Liver (tissue), 9 donors: ENCODE results near the gene LGALS14. TPM values are rescaled to one million over a fixed set of nuclear protein-coding genes. Genes with fewer than 3 reads are reported as not detected.

Source experiments
- DNase-seq: peaks from one replicate; pipeline ENCODE4 v3.0.0-alpha.2; 2017; ENCODE audit warnings: low spot score
- H3K27ac ChIP-seq, 2 donors: one replicate each; pipeline ENCODE4 v1.7.0; 2013; ENCODE audit warnings: inconsistent platforms in 2 of 2, low read length in 2 of 2, control low read depth in 1 of 2, low read depth in 1 of 2, mild to moderate bottlenecking in 1 of 2
- H3K27me3 ChIP-seq, 4 donors: one replicate each; pipeline versions ENCODE4 v1.6.1 to v1.7.0; 2013; ENCODE audit warnings: low read length in 3 of 4, inconsistent platforms in 1 of 4, mild to moderate bottlenecking in 1 of 4, moderate library complexity in 1 of 4; ENCODE audit not compliant: control insufficient read depth in 4 of 4, insufficient read depth in 4 of 4
- H3K36me3 ChIP-seq, 4 donors: one replicate each; pipeline versions ENCODE4 v1.6.1 to v1.7.0; 2013; ENCODE audit warnings: low read length in 3 of 4, mild to moderate bottlenecking in 3 of 4, low read depth in 1 of 4, moderate library complexity in 1 of 4; ENCODE audit not compliant: control insufficient read depth in 4 of 4, insufficient read depth in 3 of 4
- H3K4me1 ChIP-seq, 4 donors: one replicate each; pipeline versions ENCODE4 v1.6.1 to v1.7.0; 2013; ENCODE audit warnings: low read length in 3 of 4, mild to moderate bottlenecking in 3 of 4, moderate library complexity in 1 of 4; ENCODE audit not compliant: control insufficient read depth in 4 of 4, insufficient read depth in 4 of 4
- H3K4me3 ChIP-seq, 3 donors: one replicate each; pipeline versions ENCODE4 v1.6.1 to v1.7.0; 2013; ENCODE audit warnings: low read length in 3 of 3, control low read depth in 1 of 3, low read depth in 1 of 3, mild to moderate bottlenecking in 1 of 3
- H3K9ac ChIP-seq, 2 donors: one replicate each; pipeline ENCODE4 v1.7.0; 2013; ENCODE audit warnings: low read length in 2 of 2, mild to moderate bottlenecking in 2 of 2, moderate library complexity in 2 of 2, control low read depth in 1 of 2, low read depth in 1 of 2
- H3K9me3 ChIP-seq, 4 donors: one replicate each; pipeline versions ENCODE4 v1.6.1 to v1.7.0; 2013; ENCODE audit warnings: low read length in 3 of 4; ENCODE audit not compliant: control insufficient read depth in 4 of 4
- ATF3 ChIP-seq: IDR thresholded peaks from 2 replicates; pipeline ENCODE4 v1.6.1; 2016; ENCODE audit warnings: antibody characterized with exemption
- CTCF ChIP-seq: fragments of 150-350 bp; IDR thresholded peaks from 2 replicates; pipeline ENCODE4 v1.5.1; 2017; ENCODE audit warnings: improper control_type of control experiment, low read depth, low read length; ENCODE audit not compliant: missing input control
- EGR1 ChIP-seq, 2 donors: IDR thresholded peaks; 2 replicates each; pipeline ENCODE4 v1.6.1; 2016 to 2018; ENCODE audit warnings: antibody characterized with exemption in 2 of 2, low read depth in 2 of 2
- FOXA1 ChIP-seq: IDR thresholded peaks from 2 replicates; pipeline ENCODE4 v1.6.1; 2016; ENCODE audit warnings: antibody characterized with exemption
- FOXA2 ChIP-seq: IDR thresholded peaks from 2 replicates; pipeline ENCODE4 v1.6.1; 2016; ENCODE audit warnings: antibody characterized with exemption
- GABPA ChIP-seq, 2 donors: IDR thresholded peaks in 1 of 2; conservative IDR thresholded peaks in 1 of 2; 2 replicates each; pipeline ENCODE4 v1.6.1; 2016; ENCODE audit warnings: antibody characterized with exemption in 2 of 2, mild to moderate bottlenecking in 1 of 2, moderate library complexity in 1 of 2
- HNF4A ChIP-seq, 2 donors: conservative IDR thresholded peaks; 2 replicates each; pipeline ENCODE4 v1.6.1; 2016; ENCODE audit warnings: antibody characterized with exemption in 2 of 2, mild to moderate bottlenecking in 2 of 2
- HNF4G ChIP-seq: IDR thresholded peaks from 2 replicates; pipeline ENCODE4 v1.6.1; 2016; ENCODE audit warnings: antibody characterized with exemption
- JUND ChIP-seq, 2 donors: IDR thresholded peaks; 2 replicates each; pipeline ENCODE4 v1.6.1; 2016; ENCODE audit warnings: antibody characterized with exemption in 2 of 2
- MAX ChIP-seq: IDR thresholded peaks from 2 replicates; pipeline ENCODE4 v1.6.1; 2016; ENCODE audit warnings: antibody characterized with exemption
- NR2F2 ChIP-seq: IDR thresholded peaks from 2 replicates; pipeline ENCODE4 v1.6.1; 2016; ENCODE audit warnings: antibody characterized with exemption
- RAD21 ChIP-seq, 2 donors: IDR thresholded peaks; 2 replicates each; pipeline ENCODE4 v1.6.1; 2016; ENCODE audit warnings: antibody characterized with exemption in 2 of 2, mild to moderate bottlenecking in 2 of 2
- REST ChIP-seq: IDR thresholded peaks from 2 replicates; pipeline ENCODE4 v1.6.1; 2016; ENCODE audit warnings: antibody characterized with exemption, mild to moderate bottlenecking
- RXRA ChIP-seq, 2 donors: IDR thresholded peaks; 2 replicates each; pipeline ENCODE4 v1.6.1; 2017 to 2018; ENCODE audit warnings: antibody characterized with exemption in 2 of 2, mild to moderate bottlenecking in 1 of 2
- SP1 ChIP-seq: IDR thresholded peaks from 2 replicates; pipeline ENCODE4 v1.6.1; 2018; ENCODE audit warnings: antibody characterized with exemption, mild to moderate bottlenecking
- TAF1 ChIP-seq: conservative IDR thresholded peaks from 2 replicates; pipeline ENCODE4 v1.6.1; 2016; ENCODE audit warnings: antibody characterized with exemption, mild to moderate bottlenecking
- YY1 ChIP-seq: IDR thresholded peaks from 2 replicates; pipeline ENCODE4 v1.6.1; 2016; ENCODE audit warnings: antibody characterized with exemption, mild to moderate bottlenecking
- ZBTB33 ChIP-seq: IDR thresholded peaks from 2 replicates; pipeline ENCODE4 v1.6.1; 2016; ENCODE audit warnings: antibody characterized with exemption
- WGBS: extraction: QIAGEN DNeasy Blood & Tissue Kit; methylation state at CpG from one replicate; pipeline ENCODE4 v1.1.7; 2013; 5-methylcytosine and 5-hydroxymethylcytosine counted together
- polyA plus RNA-seq, 2 donors: library from polyadenylated mRNA; stranded (reverse) in 1 of 2; unstranded in 1 of 2; fragments of 200-250 nt in 1 of 2; fragments of >200 nt in 1 of 2; fragmentation: Nextera tagmentation in 1 of 2; extraction: Ambion mirVana in 1 of 2; gene quantifications; one replicate each; pipeline versions ENCODE4 v1.2.1 to v1.2.3, GENCODE V29; 2013 to 2015
- total RNA-seq, 2 donors: library from RNA; depleted of rRNA; stranded (reverse); fragments of >200 nt; gene quantifications; one replicate each; pipeline ENCODE4 v1.2.3, GENCODE V29; 2014
- donor health status: healthy.
- donor health status: healthy.
- donor health status: healthy.
- donor health status: healthy.
- donor health status: healthy.

LGALS14 gene
- total and polyA plus RNA-seq, 4 donors, result not detected

- TF ChIP-seq FOXA1, result no peak
- no peak for TF ChIP-seq GABPA (IDR thresholded peaks at IDR 0.05 in 1 of 2, conservative IDR thresholded peaks at IDR 0.05 in 1 of 2)
- no peak for TF ChIP-seq MAX
- TF ChIP-seq RXRA (IDR thresholded peaks at IDR 0.05), result no peak
- no peak for TF ChIP-seq JUND (IDR thresholded peaks at IDR 0.05)
Measured at GRCh38 chr19:39676004-39676403, 28.3 kb upstream of the LGALS14 start (continued).

- H3K9me3 ChIP-seq, result no peaks in the 10 kb centered on the region
- DNase-seq, result no peak
- peak overlapping the region in 2 of 3 donors; percentile 3 to 44 for H3K4me3 ChIP-seq
- H3K36me3 ChIP-seq, result no peaks in the 10 kb centered on the region
- 75% methylated on average over 10 of the region's 10 CpGs for WGBS
- TF ChIP-seq RAD21 (IDR thresholded peaks at IDR 0.05), result no peak
- peak; percentile 92 for TF ChIP-seq FOXA2
- peak; percentile 57 for TF ChIP-seq MAX
- peak; percentile 9 for TF ChIP-seq REST
- peak; percentile 33 to 46 for TF ChIP-seq JUND (IDR thresholded peaks at IDR 0.05)
- TF ChIP-seq TAF1, result no peak
- peak; percentile 46 to 54 for TF ChIP-seq RXRA (IDR thresholded peaks at IDR 0.05)
- TF ChIP-seq ATF3, result no peak
- TF ChIP-seq SP1, result peak; percentile 82
- no peak for TF ChIP-seq CTCF
- peak; percentile 93 for TF ChIP-seq FOXA1
- peak; percentile 63 to 70 for TF ChIP-seq HNF4A (conservative IDR thresholded peaks at IDR 0.05)
- peak; percentile 94 for TF ChIP-seq YY1
- no peak for TF ChIP-seq HNF4G
- peak; percentile 61 for TF ChIP-seq ZBTB33
- no peak for TF ChIP-seq NR2F2
- no peak for TF ChIP-seq EGR1 (IDR thresholded peaks at IDR 0.05; ENCODE audit: low read depth in 2 of 2)
- TF ChIP-seq GABPA (IDR thresholded peaks at IDR 0.05 in 1 of 2, conservative IDR thresholded peaks at IDR 0.05 in 1 of 2), result no peak
- H3K4me1 ChIP-seq, result peaks cover 0 to 8% (median 4%) of the 10 kb centered on the region in 4 donors
- H3K27ac ChIP-seq, result peak overlapping the region; percentile 1 to 15
- no peak overlapping the region for H3K9ac ChIP-seq
- no peaks in the 10 kb centered on the region for H3K27me3 ChIP-seq
Measured at GRCh38 chr19:39677961-39678889, 26.1 kb upstream of the LGALS14 start.
